A549 (cell line): ENCODE measurements around the gene MRPL16. TPM values are rescaled to one million over a fixed set of nuclear protein-coding genes. Genes with fewer than 3 reads are reported as not detected.

Source experiments
- ATAC-seq, 2 experiments: fragments of 200-7000 bp in 1 of 2; fragments of >200 bp in 1 of 2; cut with Nextera tagmentation in 1 of 2; cut with Tn5 transposase in 1 of 2; 3 replicates each; pipeline versions ENCODE4 v1.8.0 to v1.9.1; 2018 to 2020; ENCODE audit warnings: mild to moderate bottlenecking in 1 of 2, moderate library complexity in 1 of 2
- CTCF ChIA-PET: fragments of 300-600 bp; sonication (Branson Sonifier 250); formaldehyde crosslinking; extraction: SDS; loops from one replicate; lab custom pipeline; 2021; ENCODE audit warnings: antibody characterized with exemption, inconsistent platforms; lab: Yijun Ruan, JAX
- POLR2A ChIA-PET: fragments of 350-600 bp; formaldehyde crosslinking; extraction: SDS; loops from one replicate; lab custom pipeline; 2021; ENCODE audit warnings: antibody characterized with exemption, inconsistent platforms; lab: Yijun Ruan, JAX
- DNase-seq, 2 experiments: peaks; one replicate each; pipeline versions ENCODE4 v3.0.0 to v3.0.0-alpha.2; 2011 to 2016; ENCODE audit warnings: low read depth in 1 of 2, low spot score in 1 of 2
- FAIRE-seq: peaks from 2 replicates; lab custom pipeline; 2011; peaks lifted over from hg19 to GRCh38; lab: Jason Lieb, UNC
- H3K27ac ChIP-seq, 2 experiments: fragments of >200 bp; sonication (Bioruptor Twin); formaldehyde crosslinking; 3 replicates each; pipeline ENCODE4 v1.5.1; 2016 to 2017
- H3K4me1 ChIP-seq: fragments of >200 bp; sonication (Bioruptor Twin); formaldehyde crosslinking; 3 replicates; pipeline ENCODE4 v1.6.1; 2016
- H3K4me2 ChIP-seq: fragments of >200 bp; sonication (Bioruptor Twin); formaldehyde crosslinking; 3 replicates; pipeline ENCODE4 v1.6.1; 2016
- H3K4me3 ChIP-seq: fragments of >200 bp; sonication (Bioruptor Twin); formaldehyde crosslinking; 3 replicates; pipeline ENCODE4 v1.5.1; 2016
- H3K9me3 ChIP-seq: fragments of >200 bp; sonication (Bioruptor Twin); formaldehyde crosslinking; 3 replicates; pipeline ENCODE4 v1.6.1; 2016
- CEBPB ChIP-seq, 2 experiments: fragments of >200 bp in 1 of 2; sonication (Bioruptor Twin) in 1 of 2; formaldehyde crosslinking in 1 of 2; IDR thresholded peaks; 2 replicates each; pipeline ENCODE4 v1.6.1; 2012 to 2016
- EHMT2 ChIP-seq: fragments of 200-600 bp; sonication (generic); IDR thresholded peaks from 2 replicates; pipeline ENCODE4 v1.6.1; 2016; ENCODE audit warnings: antibody characterized with exemption, low read depth, mild to moderate bottlenecking, moderate library complexity
- EP300 ChIP-seq, 2 experiments: fragments of >200 bp; sonication (Bioruptor Twin); formaldehyde crosslinking; IDR thresholded peaks; 2 replicates in 1 of 2; 3 replicates in 1 of 2; pipeline ENCODE4 v1.6.1; 2016 to 2017
- ESRRA ChIP-seq: fragments of 150-350 bp; IDR thresholded peaks from 2 replicates; pipeline ENCODE4 v1.6.1; 2014; ENCODE audit warnings: mild to moderate bottlenecking, low read length, borderline replicate concordance
- FOSB ChIP-seq: fragments of 250-450 bp; sonication (Bioruptor Pico); IDR thresholded peaks from 2 replicates; pipeline ENCODE4 v1.5.0; 2020; ENCODE audit warnings: mild to moderate bottlenecking, moderate library complexity
- JUNB ChIP-seq: fragments of >200 bp; sonication (Bioruptor Twin); formaldehyde crosslinking; IDR thresholded peaks from 2 replicates; pipeline ENCODE4 v1.6.1; 2016
- MAZ ChIP-seq: fragments of 150-350 bp; IDR thresholded peaks from 2 replicates; pipeline ENCODE4 v1.6.1; 2014; ENCODE audit warnings: antibody characterized with exemption, low read depth, low read length, borderline replicate concordance
- POLR2A ChIP-seq: IDR thresholded peaks from 2 replicates; pipeline ENCODE4 v1.6.1; 2012; ENCODE audit warnings: mild to moderate bottlenecking, low read length
- RAD21 ChIP-seq, 2 experiments: fragments of >200 bp in 1 of 2; sonication (Bioruptor Twin) in 1 of 2; formaldehyde crosslinking in 1 of 2; IDR thresholded peaks in 1 of 2; conservative IDR thresholded peaks in 1 of 2; 2 replicates in 1 of 2; 3 replicates in 1 of 2; pipeline ENCODE4 v1.6.1; 2012 to 2018; ENCODE audit warnings: inconsistent platforms in 1 of 2
- RCOR1 ChIP-seq: fragments of 150-350 bp; IDR thresholded peaks from 2 replicates; pipeline ENCODE4 v1.6.1; 2014; ENCODE audit warnings: antibody characterized with exemption, low read length, low read depth
- RFX5 ChIP-seq: fragments of 450-650 bp; IDR thresholded peaks from 2 replicates; pipeline ENCODE4 v1.7.1; 2014; ENCODE audit warnings: antibody characterized with exemption, mild to moderate bottlenecking, moderate library complexity
- RNF2 ChIP-seq: fragments of 200-600 bp; sonication (generic); IDR thresholded peaks from 2 replicates; pipeline ENCODE4 v1.6.1; 2016; ENCODE audit warnings: low read depth, mild to moderate bottlenecking, antibody characterized with exemption, moderate library complexity, borderline replicate concordance
- SMC3 ChIP-seq: fragments of >200 bp; sonication (Bioruptor Twin); formaldehyde crosslinking; IDR thresholded peaks from 3 replicates; pipeline ENCODE4 v1.6.1; 2018; ENCODE audit warnings: inconsistent platforms
- SREBF2 ChIP-seq: fragments of 450-650 bp; IDR thresholded peaks from 2 replicates; pipeline ENCODE4 v1.6.1; 2014; ENCODE audit warnings: mild to moderate bottlenecking, moderate library complexity
- USF2 ChIP-seq: fragments of 450-650 bp; IDR thresholded peaks from 2 replicates; pipeline ENCODE4 v1.6.1; 2014; ENCODE audit warnings: antibody characterized with exemption
- ZFP36 ChIP-seq: fragments of 450-650 bp; IDR thresholded peaks from 2 replicates; pipeline ENCODE4 v1.6.1; 2014; ENCODE audit warnings: borderline replicate concordance; ENCODE audit not compliant: partially characterized antibody
- WGBS: methylation state at CpG from one replicate; pipeline ENCODE4 v1.1.6; 2017; ENCODE audit errors: missing lambda C conversion rate; 5-methylcytosine and 5-hydroxymethylcytosine counted together
- polyA plus RNA-seq, 4 experiments: library from polyadenylated mRNA; depleted of rRNA in 3 of 4; stranded (reverse); fragments of >200 nt; fragmentation: RNase III in 1 of 4; extraction: RNeasy Plus Mini Kit Qiagen cat#74134 plus additional on column Dnase treatment in 1 of 4; gene quantifications; 2 replicates in 3 of 4; 3 replicates in 1 of 4; pipeline ENCODE4 v1.2.3, GENCODE V29; 2011 to 2017
- TF ChIP-seq, protein P1 (sequence below): IDR thresholded peaks from 2 replicates; pipeline ENCODE4 v1.6.1; 2012; ENCODE audit warnings: low read depth, borderline replicate concordance
- TF ChIP-seq, protein P2 (sequence below): fragments of >200 bp; sonication (Bioruptor Twin); formaldehyde crosslinking; IDR thresholded peaks from 3 replicates; pipeline ENCODE4 v1.5.1; 2016

MRPL16 gene
- polyA plus RNA-seq, 2 of the 4 experiments (the other 2 are of a cell fraction): 57.3 to 77.7 TPM

GRCh38 chr11:59776210-59777066 lies 34.1 kb downstream of the MRPL16 start (continued):
- TF ChIP-seq MAZ: no peak
- no peak for TF ChIP-seq RNF2
- no peak for TF ChIP-seq ESRRA
- TF ChIP-seq, protein P1, sequence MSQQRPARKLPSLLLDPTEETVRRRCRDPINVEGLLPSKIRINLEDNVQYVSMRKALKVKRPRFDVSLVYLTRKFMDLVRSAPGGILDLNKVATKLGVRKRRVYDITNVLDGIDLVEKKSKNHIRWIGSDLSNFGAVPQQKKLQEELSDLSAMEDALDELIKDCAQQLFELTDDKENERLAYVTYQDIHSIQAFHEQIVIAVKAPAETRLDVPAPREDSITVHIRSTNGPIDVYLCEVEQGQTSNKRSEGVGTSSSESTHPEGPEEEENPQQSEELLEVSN: no peak
- TF ChIP-seq CEBPB (IDR thresholded peaks at IDR 0.05): peak in 1 of 2 experiments; percentile 67; a peak in 1 of 4 replicates
- TF ChIP-seq, all 56 proteins: peak for 7

DNA sequence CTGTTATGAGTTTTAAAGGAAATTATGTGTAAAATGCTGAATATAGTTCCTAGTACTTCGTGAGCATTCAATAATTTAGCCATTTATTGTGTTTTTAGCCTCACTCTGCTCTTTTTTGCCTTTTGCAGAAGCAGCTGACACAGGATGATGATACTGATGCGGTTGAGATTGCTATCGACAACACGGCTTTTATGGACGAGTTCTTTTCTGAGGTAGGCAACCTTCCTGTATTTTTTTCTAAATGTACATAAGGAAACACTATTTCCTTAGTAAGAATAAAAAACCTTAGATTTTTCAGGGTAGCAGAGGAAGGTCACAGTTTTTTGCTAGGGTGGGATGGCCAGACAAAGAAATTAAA lies 37.5 kb downstream of the MRPL16 start:
- H3K4me2 ChIP-seq: no peak overlapping the region
- DNase-seq: no peak
- H3K4me1 ChIP-seq: peaks cover 26% of the 10 kb centered on the region
- 92% methylated on average over 5 of the region's 5 CpGs for WGBS
- no peak overlapping the region for H3K4me3 ChIP-seq
- no peak for ATAC-seq
- no peak for FAIRE-seq
- no peaks in the 10 kb centered on the region for H3K9me3 ChIP-seq
- ChIA-PET CTCF (interaction anchor here (3.5 kb wide), 1 partner anchor 18 kb away, joined by 18 read pairs; the partner anchor contains the start of gene STX3), POLR2A (no interaction called here)
- TF ChIP-seq POLR2A (no peak), RCOR1 (no peak), RAD21 (conservative IDR thresholded peaks at IDR 0.05 in 1 of 2, IDR thresholded peaks at IDR 0.05 in 1 of 2) (no peak), USF2 (no peak), FOSB (CRISPR knock-in tag) (no peak), ZFP36 (no peak), SMC3 (no peak), EP300 (IDR thresholded peaks at IDR 0.05) (no peak)
- TF ChIP-seq, protein P2, sequence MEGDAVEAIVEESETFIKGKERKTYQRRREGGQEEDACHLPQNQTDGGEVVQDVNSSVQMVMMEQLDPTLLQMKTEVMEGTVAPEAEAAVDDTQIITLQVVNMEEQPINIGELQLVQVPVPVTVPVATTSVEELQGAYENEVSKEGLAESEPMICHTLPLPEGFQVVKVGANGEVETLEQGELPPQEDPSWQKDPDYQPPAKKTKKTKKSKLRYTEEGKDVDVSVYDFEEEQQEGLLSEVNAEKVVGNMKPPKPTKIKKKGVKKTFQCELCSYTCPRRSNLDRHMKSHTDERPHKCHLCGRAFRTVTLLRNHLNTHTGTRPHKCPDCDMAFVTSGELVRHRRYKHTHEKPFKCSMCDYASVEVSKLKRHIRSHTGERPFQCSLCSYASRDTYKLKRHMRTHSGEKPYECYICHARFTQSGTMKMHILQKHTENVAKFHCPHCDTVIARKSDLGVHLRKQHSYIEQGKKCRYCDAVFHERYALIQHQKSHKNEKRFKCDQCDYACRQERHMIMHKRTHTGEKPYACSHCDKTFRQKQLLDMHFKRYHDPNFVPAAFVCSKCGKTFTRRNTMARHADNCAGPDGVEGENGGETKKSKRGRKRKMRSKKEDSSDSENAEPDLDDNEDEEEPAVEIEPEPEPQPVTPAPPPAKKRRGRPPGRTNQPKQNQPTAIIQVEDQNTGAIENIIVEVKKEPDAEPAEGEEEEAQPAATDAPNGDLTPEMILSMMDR: no peak
- no peak overlapping the region for H3K27ac ChIP-seq

- POLR2A ChIA-PET: no interaction called here
- Histone ChIP-seq H3K4me1 (peaks cover 11% of the 10 kb centered on the region), H3K9me3 (no peaks in the 10 kb centered on the region), H3K4me3 (no peak overlapping the region), H3K4me2 (no peak overlapping the region), H3K27ac (no peak overlapping the region)
- TF ChIP-seq EHMT2 (no peak), EP300 (IDR thresholded peaks at IDR 0.05) (no peak), SREBF2 (no peak), JUNB (no peak), ESRRA (no peak), RFX5 (no peak)
- ATAC-seq (no peak), FAIRE-seq (no peak), DNase-seq (no peak)
- WGBS: 74% methylated on average over 4 of the region's 4 CpGs
- CTCF ChIA-PET: interaction anchor here (1.2 to 3.5 kb wide), 4 partner anchors 12 to 107 kb away, joined by 4 to 18 read pairs (median 6); partner anchors contain the start of gene STX3
These were observed 39.0 kb downstream of the MRPL16 start for GRCh38 chr11:59771605-59772004.
